Effector memory CD8-positive, alpha-beta T cell (primary cell): ENCODE measurements around the gene SMIM41.

ENCODE experiments used
- ATAC-seq: fragments of 150-1000 bp; cut with Tn5 transposase; replicated peaks from 2 replicates; pipeline ENCODE4 v1.10.0; 2021; ENCODE audit warnings: mild to moderate bottlenecking, moderate library complexity
- DNase-seq, 3 experiments: peaks; one replicate each; pipeline ENCODE4 v3.0.0; 2021
- H3K27ac Mint-ChIP-seq, 2 donors: one replicate each; pipeline ENCODE4 v1.8.0; 2022; ENCODE audit warnings: mild to moderate bottlenecking in 2 of 2, mixed read lengths in 2 of 2, moderate library complexity in 2 of 2
- H3K27me3 Mint-ChIP-seq, 2 donors: one replicate each; pipeline ENCODE4 v1.8.0; 2022; ENCODE audit warnings: mixed read lengths in 2 of 2
- H3K36me3 Mint-ChIP-seq: one replicate; pipeline ENCODE4 v1.8.0; 2022; ENCODE audit warnings: mild to moderate bottlenecking, moderate library complexity, mixed read lengths; ENCODE audit not compliant: insufficient read depth
- H3K4me1 Mint-ChIP-seq, 2 donors: one replicate each; pipeline ENCODE4 v1.8.0; 2022; ENCODE audit warnings: low read depth in 2 of 2, mixed read lengths in 2 of 2
- H3K4me3 Mint-ChIP-seq, 2 donors: one replicate each; pipeline ENCODE4 v1.8.0; 2022; ENCODE audit warnings: mild to moderate bottlenecking in 2 of 2, mixed read lengths in 2 of 2, moderate library complexity in 2 of 2
- H3K9me3 Mint-ChIP-seq, 2 donors: one replicate each; pipeline ENCODE4 v1.8.0; 2022; ENCODE audit warnings: mixed read lengths in 2 of 2

Gene SMIM41

DNA sequence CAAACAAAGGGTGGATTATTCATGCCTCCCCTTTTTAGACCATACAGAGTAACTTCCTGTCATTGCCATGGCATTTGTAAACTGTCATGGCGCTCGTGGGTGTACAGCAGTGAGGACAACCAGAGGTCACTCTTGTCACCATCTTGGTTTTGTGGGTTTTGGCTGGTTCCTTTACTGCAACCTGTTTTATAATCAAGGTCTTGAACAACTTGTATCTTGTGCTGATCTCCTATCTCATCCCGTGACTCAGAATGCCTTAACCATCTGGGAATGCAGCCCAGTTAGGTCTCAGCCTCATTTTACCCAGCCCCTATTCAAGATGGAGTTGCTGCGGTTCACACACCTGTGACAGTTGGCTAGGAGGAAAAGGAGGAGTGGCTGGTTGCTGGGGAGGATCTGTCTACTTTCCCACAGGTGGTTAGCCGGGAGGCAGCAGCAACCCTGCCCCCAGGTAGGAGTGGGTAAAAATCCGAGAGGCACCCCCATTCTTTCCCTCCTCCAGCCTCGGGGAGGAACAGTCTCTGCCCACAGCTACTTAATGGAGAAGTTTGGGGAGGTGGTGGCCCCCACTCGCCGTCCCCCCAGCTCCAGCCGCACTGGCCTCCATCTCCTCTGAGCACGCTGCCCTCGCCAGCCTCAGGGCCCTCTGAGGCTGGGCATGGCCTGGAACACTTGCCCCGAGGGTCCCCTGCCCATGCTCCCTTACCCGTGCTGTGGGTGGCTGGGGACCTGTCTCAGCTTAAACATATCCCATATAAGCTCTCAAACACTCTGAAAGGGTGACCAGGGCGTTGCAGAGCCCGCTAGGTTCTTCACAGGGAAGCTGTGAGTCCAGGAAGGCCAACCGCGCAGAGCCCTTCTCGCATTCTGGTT is 41.7 kb downstream of the SMIM41 start:
- DNase-seq: no peak
- Mint-ChIP-seq H3K27ac (no peak overlapping the region), H3K4me3 (no peak overlapping the region), H3K27me3 (peaks cover 35 to 70% of the 10 kb centered on the region in 2 donors), H3K36me3 (no peaks in the 10 kb centered on the region), H3K4me1 (peaks cover 0 to 12% of the 10 kb centered on the region in 2 donors), H3K9me3 (no peaks in the 10 kb centered on the region)
- ATAC-seq: no peak

DNA sequence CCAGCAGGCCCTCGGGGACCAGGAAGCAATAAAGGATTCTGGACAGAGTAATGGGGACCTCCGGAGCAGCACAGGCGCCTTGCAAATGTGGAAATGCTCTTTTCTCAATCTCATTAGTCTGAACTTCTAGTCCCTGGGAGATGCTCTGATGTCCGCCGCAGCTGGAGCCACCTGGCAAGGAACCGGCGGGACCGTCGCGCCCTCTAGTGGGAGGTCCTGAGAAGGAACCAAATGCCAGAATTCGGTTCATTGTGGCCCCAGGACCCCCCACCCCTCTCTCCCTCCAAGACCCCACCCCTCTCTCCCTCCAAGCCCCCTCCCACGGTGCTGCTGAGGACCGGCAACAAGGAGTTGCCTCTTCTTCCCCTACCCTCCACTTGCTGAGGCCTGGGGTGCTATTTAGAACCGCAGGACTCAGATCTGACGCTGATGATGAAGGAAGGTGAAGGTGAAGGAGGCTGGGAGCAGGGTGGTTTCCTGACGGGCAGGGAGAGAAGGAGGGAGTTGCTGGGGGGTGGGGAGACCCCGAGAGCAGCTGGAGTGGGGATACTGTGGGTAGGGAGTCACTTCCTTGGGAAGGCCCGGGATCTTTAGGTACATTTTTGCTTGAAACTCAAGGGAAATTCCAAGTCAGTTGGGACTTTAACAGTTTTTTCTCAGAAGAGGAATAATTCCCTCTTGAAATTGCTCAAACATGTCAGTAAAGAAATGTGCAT is 42.5 kb downstream of the SMIM41 start:
- peak; percentile 43 for ATAC-seq
- no peaks in the 10 kb centered on the region for H3K9me3 Mint-ChIP-seq
- no peaks in the 10 kb centered on the region for H3K36me3 Mint-ChIP-seq
- H3K4me1 Mint-ChIP-seq: peaks cover 0 to 7% of the 10 kb centered on the region in 2 donors
- DNase-seq: peak; percentile 46 to 50 (median 49)
- H3K27ac Mint-ChIP-seq: no peak overlapping the region
- no peak overlapping the region for H3K4me3 Mint-ChIP-seq
- peaks cover 41 to 78% of the 10 kb centered on the region in 2 donors for H3K27me3 Mint-ChIP-seq

DNA sequence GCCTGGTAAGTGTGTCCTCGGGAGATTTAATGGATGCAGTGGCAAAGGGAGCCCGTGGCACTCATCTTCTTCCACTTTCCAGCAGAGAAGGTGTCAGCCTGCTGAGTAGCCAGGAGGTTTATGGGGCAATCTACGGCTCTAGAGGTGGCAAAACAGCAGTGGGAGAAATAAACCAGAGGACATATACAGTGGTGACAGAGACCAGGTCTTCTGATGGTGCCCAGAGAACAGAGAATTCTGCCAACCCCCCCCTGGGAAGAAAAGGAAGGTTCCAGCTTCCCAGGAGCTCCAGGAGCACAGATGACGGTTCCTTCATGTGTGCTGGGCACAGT is 43.0 kb downstream of the SMIM41 start:
- Mint-ChIP-seq H3K36me3 (no peaks in the 10 kb centered on the region), H3K4me1 (peaks cover 0 to 5% of the 10 kb centered on the region in 2 donors), H3K9me3 (no peaks in the 10 kb centered on the region), H3K27me3 (peaks cover 46 to 83% of the 10 kb centered on the region in 2 donors), H3K4me3 (no peak overlapping the region), H3K27ac (no peak overlapping the region)
- ATAC-seq (no peak), DNase-seq (no peak)

DNA sequence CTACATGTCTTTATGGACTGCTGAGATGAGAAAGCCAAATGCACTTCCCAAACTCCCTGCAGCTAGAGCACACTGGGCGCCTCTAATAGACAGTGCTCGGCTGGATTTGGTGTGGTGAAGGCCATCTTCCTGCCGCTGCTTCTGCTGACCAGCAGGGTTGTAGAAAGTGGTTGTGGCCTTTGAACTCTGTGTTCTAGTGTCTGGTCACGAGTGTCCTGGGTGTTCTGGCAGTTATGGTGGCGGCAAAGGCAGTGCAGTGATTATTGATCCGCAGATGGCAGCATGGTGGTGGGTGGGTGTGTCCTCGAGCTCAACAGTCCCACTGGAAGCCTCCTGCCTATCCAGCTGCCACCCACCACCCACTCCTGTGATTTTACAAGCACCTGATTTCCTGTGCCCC is 43.4 kb downstream of the SMIM41 start:
- H3K27ac Mint-ChIP-seq: no peak overlapping the region
- H3K9me3 Mint-ChIP-seq: no peaks in the 10 kb centered on the region
- H3K4me3 Mint-ChIP-seq: no peak overlapping the region
- ATAC-seq (no peak), DNase-seq (no peak)
- peaks cover 50 to 87% of the 10 kb centered on the region in 2 donors for H3K27me3 Mint-ChIP-seq
- no peaks in the 10 kb centered on the region for H3K36me3 Mint-ChIP-seq
- H3K4me1 Mint-ChIP-seq: peaks cover 0 to 5% of the 10 kb centered on the region in 2 donors

DNA sequence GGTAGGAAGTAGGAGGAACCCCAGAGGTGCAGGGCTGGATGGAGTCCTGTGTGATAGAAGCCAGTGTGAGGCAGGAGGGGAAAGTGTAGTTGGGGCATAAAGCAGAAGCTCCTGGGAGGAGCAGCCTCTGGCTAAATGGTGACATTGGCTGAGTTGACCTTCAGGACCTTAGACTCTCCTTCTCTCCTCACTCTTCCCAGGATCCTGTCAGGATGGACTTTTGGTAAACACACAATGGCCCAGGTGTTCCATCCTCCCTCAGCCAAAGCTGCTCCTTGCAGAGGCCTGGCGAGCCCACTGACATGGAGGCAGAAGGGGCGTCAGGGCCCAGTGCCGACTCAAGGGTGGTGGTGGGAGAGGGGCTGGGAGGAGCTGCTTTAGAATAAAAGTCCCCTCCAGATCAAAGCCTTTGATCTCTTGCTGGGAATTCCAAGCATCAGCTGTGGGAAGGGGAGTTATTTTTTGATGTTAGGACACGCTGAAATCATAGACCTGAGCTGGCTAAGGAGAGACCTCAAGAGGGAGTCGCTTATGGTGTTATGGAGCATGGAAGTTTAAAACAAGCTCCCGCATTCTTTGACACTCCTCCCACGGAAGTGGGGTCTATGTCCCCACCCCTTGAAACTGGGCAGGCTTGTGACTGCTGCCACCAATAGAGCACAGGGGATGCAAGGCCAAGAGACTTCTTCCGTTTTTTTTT is 44.1 kb downstream of the SMIM41 start:
- no peak for ATAC-seq
- Mint-ChIP-seq H3K27ac (no peak overlapping the region), H3K27me3 (peaks cover 54 to 93% of the 10 kb centered on the region in 2 donors), H3K9me3 (no peaks in the 10 kb centered on the region), H3K4me1 (peaks cover 0 to 5% of the 10 kb centered on the region in 2 donors), H3K36me3 (no peaks in the 10 kb centered on the region), H3K4me3 (no peak overlapping the region)
- DNase-seq: no peak

DNA sequence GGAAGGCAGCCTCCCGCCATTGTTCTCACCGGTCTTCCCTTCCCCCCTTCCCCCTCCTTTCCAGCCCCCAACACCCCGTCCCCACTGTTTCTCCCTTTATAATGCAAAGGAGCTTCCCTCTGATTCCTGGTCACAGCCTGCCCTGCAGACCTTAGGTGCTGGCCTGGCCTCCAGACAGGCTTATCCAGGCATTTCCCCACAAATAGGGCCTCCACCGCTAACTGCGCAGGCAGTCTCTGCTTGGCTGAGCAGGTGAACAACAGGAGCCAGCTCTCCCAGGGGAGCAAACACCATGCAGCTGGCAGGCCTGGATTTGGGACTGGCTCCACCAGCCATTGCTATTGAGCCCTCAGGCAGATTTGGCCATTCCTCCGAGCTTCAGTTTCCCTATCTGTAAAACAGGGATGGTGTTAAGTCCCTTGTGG is 46.0 kb downstream of the SMIM41 start:
- H3K4me1 Mint-ChIP-seq: peaks cover 0 to 3% of the 10 kb centered on the region in 2 donors
- no peak overlapping the region for H3K27ac Mint-ChIP-seq
- DNase-seq: no peak
- H3K9me3 Mint-ChIP-seq: no peaks in the 10 kb centered on the region
- no peaks in the 10 kb centered on the region for H3K36me3 Mint-ChIP-seq
- H3K27me3 Mint-ChIP-seq: peaks cover 54 to 79% of the 10 kb centered on the region in 2 donors
- H3K4me3 Mint-ChIP-seq: no peak overlapping the region
- ATAC-seq: no peak

DNA sequence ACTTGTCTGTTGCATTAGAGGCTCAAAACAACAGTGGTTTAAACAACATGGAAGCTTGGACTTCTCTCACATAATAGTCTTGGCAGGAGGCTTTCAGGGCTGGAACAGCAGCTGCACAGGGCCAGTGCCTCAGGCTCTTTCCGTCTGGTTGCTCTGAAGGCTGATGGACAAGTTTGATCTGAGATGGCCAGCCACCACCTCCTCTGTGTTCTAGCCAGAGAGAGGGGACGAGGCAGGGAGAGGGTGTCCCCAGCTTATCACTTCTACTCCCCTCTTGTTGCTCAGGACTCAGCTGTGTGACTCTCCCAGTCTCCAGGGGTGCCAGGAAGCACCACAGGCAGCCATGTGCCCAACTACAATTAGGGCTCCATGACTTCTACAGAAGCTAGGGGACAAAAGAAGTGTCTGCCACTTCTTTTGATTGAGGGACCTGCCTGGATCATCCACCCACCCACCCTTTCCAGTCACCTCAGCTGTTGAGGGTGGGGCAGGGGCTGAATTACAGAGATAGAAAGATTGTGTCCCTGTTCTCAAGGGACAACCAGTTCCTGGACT is 46.6 kb downstream of the SMIM41 start:
- ATAC-seq (no peak), DNase-seq (no peak)
- Mint-ChIP-seq H3K4me1 (peaks cover 0 to 3% of the 10 kb centered on the region in 2 donors), H3K27ac (no peak overlapping the region), H3K9me3 (no peaks in the 10 kb centered on the region), H3K4me3 (no peak overlapping the region), H3K36me3 (no peaks in the 10 kb centered on the region), H3K27me3 (peaks cover 47 to 75% of the 10 kb centered on the region in 2 donors)

DNA sequence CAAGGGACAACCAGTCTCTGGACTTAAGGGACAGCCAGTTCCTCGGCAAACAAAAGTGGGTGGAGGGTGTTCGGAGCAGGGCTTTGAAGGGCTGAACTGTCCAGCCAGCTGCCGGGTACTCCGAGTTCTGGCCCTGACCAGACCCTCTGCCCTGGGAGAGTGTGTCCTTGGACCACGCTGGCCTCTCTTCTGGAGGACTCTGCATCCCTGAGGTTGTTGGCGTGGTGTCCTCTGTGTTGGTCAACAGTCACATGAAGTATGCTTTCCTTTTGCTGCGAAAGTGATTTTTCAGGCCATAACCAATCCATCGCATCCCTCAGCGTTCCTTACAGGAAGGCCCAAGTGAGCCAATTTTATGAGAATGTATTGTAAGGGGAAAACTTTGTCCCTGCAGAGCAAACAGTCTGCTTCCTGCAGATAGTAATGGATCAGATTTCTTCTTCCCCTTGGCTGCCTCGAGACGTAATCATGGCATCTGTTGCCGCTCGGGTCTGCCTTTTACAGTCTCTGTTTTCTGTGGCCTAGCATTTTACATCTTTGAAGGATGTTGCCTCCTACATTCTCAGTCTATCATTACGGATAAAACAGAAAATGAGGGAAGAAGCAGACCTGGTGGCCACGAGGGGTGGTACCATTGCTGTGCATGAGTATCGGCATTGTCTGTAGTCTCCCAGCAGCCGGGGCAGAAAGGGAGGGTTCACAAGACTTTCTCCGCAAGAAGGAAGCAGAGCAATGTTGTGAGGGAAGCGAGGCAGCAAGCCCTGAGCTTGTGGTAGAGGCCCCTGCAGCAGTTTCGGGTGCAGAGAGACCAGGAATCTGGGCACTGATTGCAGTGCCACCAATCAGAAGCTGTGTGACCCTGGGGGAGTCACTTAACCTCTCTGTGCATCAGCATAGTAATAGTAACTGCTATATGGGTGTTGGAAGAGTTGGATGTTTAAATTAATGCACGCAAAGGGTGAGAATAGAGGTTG is 47.4 kb downstream of the SMIM41 start:
- ATAC-seq: no peak

DNA sequence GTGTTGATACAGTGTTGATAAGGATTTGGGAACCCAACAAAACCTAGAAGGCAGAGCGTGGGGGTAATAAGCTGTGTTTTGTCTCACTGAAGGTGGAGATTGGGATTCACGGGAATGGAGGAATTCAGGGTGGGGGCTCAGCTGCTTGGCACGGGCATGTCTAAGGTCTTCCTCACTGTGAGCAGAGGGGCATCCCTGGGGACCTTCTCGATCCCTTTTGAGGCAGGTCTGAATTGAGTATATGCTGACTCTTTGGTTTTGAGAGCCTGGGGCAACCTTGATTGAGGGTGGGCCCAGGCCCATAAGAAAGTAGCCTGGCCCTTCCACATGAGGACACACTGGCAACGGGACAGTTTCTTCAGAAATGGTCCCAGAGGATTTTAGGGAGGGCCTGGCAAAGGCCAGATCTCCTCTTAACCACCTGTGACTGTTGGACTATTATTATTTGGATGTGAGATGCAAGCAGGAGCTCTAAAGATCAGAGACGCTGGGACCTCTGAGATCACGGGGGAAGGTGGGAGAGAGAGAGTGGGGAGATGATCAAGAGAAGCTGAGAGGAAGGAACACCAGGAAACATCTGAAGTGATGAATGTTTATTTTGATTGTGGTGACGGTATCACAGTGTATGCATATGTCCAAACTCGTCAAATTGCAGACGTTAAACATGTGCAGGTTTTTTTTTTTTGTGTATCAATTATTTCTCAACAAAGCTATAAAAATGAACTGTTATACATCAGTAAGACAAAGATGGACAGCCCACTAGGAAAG is 48.4 kb downstream of the SMIM41 start:
- Mint-ChIP-seq H3K4me3 (no peak overlapping the region), H3K27me3 (peaks cover 44 to 66% of the 10 kb centered on the region in 2 donors), H3K36me3 (no peaks in the 10 kb centered on the region), H3K4me1 (no peaks in the 10 kb centered on the region), H3K9me3 (no peaks in the 10 kb centered on the region), H3K27ac (no peak overlapping the region)
- ATAC-seq (no peak), DNase-seq (no peak)

More for the DNA sequence above, 47.4 kb downstream of the SMIM41 start:
- no peaks in the 10 kb centered on the region for H3K9me3 Mint-ChIP-seq
- H3K4me1 Mint-ChIP-seq: no peaks in the 10 kb centered on the region
- no peak for DNase-seq
- H3K27ac Mint-ChIP-seq: no peak overlapping the region
- H3K4me3 Mint-ChIP-seq: no peak overlapping the region
- H3K36me3 Mint-ChIP-seq: no peaks in the 10 kb centered on the region
- peaks cover 47 to 75% of the 10 kb centered on the region in 2 donors for H3K27me3 Mint-ChIP-seq

DNA sequence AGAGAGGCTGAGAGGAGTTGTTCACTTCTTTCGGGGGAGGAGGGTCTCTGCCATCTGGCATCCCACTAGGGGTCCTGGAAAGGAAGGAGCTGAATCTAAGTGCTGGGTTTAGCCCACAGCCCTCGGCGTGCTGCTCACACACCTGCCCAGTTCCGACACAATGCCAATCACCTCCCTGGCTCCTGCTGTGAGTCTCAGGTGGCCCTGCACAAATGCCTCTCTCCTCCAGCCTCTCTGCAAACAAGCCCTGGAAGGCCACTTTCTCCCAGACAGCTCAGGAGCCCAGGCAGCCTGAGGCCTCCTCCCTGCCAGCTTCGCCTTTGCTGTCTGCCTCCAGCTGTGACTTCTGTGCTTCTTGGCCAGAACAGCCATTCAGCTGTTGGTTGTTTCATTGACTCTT is 51.2 kb downstream of the SMIM41 start:
- Mint-ChIP-seq H3K27me3 (peaks cover 32 to 47% of the 10 kb centered on the region in 2 donors), H3K27ac (no peak overlapping the region), H3K4me3 (no peak overlapping the region), H3K9me3 (no peaks in the 10 kb centered on the region), H3K4me1 (no peaks in the 10 kb centered on the region), H3K36me3 (no peaks in the 10 kb centered on the region)
- DNase-seq: no peak
- no peak for ATAC-seq

DNA sequence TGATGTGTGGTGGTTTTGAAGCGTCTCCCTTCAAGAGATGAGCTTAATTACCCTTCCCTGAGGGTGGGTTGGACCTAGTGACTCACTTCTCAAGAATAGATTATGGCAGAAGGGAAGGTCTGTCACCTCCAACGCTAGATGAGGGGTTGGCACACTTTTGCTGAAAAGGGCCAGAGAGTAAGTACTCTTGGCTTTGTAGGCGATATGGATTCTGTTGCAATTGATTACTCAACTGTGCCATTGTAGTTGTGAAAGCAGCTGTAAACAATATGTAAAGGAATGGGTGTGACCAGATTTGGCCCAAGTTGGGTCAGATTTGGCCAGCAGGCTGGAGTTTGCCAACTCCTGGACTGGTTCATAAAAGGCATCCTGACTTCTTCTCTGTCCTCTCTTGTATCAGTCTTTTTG is 53.3 kb downstream of the SMIM41 start:
- Mint-ChIP-seq H3K9me3 (no peaks in the 10 kb centered on the region), H3K36me3 (no peaks in the 10 kb centered on the region), H3K27ac (no peak overlapping the region), H3K27me3 (peaks cover 30 to 47% of the 10 kb centered on the region in 2 donors), H3K4me1 (no peaks in the 10 kb centered on the region), H3K4me3 (no peak overlapping the region)
- DNase-seq: no peak
- ATAC-seq: no peak

DNA sequence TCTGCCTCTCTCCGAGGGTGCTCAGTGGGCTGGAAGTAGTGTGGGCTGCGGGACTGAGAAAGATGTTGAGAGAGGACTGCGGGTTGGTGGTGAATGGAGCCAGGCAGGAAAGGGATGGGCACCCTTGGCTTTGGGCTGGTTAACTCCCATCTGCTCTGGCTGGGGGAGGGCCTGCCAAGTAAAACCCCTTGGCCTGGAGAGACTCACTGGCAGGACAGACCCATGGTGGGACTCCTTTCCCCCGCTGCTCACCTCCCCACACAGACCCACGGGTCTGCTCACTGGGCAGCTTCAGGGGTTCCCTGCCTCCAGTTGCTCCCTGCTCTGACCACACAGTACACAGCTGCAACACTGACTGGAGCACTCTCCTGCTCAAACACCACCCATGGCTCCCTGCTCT is 58.2 kb downstream of the SMIM41 start:
- Mint-ChIP-seq H3K4me1 (no peaks in the 10 kb centered on the region), H3K4me3 (no peak overlapping the region), H3K27ac (no peak overlapping the region), H3K36me3 (no peaks in the 10 kb centered on the region), H3K27me3 (peaks cover 24 to 68% of the 10 kb centered on the region in 2 donors), H3K9me3 (no peaks in the 10 kb centered on the region)
- ATAC-seq (no peak), DNase-seq (no peak)
